Left lung (tissue), 10 donors: ENCODE measurements around the gene ZNF629. TPM values are rescaled to one million over a fixed set of nuclear protein-coding genes. Genes with fewer than 3 reads are reported as not detected.

Source experiments
- ATAC-seq: fragments of 200-7000 bp; cut with Tn5 transposase; one replicate; pipeline ENCODE4 v1.9.1; 2020; ENCODE audit warnings: moderate library complexity
- DNase-seq, 4 donors: peaks; one replicate each; pipeline ENCODE4 v3.0.0-alpha.2; 2013 to 2020
- H3K27ac ChIP-seq, 2 donors: fragments of 200-600 bp; sonication (generic) in 1 of 2; one replicate each; pipeline versions ENCODE4 v1.5.0 to v1.8.0; 2020 to 2021
- H3K27me3 ChIP-seq, 2 donors: fragments of 200-600 bp; sonication (generic) in 1 of 2; one replicate each; pipeline versions ENCODE4 v1.5.0 to v1.8.0; 2020 to 2021
- H3K36me3 ChIP-seq, 2 donors: fragments of 200-600 bp; sonication (generic) in 1 of 2; one replicate each; pipeline versions ENCODE4 v1.5.0 to v1.8.0; 2020 to 2021
- H3K4me1 ChIP-seq, 2 donors: fragments of 200-600 bp; one replicate each; pipeline ENCODE4 v1.8.0; 2021
- H3K4me3 ChIP-seq, 2 donors: fragments of 200-600 bp; sonication (generic) in 1 of 2; one replicate each; pipeline versions ENCODE4 v1.5.0 to v1.8.0; 2020 to 2021; ENCODE audit warnings: mild to moderate bottlenecking in 1 of 2
- H3K9me3 ChIP-seq, 2 donors: fragments of 200-600 bp; sonication (generic) in 1 of 2; one replicate each; pipeline versions ENCODE4 v1.5.0 to v1.8.0; 2020 to 2021
- CTCF ChIP-seq, 2 donors: fragments of 200-600 bp; sonication (generic) in 1 of 2; IDR thresholded peaks; one replicate each; pipeline versions ENCODE4 v1.5.0 to v1.8.0; 2021; ENCODE audit warnings: antibody characterized with exemption in 2 of 2
- intact Hi-C, 2 donors: fragments of 100-400 bp; cut with DNase I; formaldehyde crosslinking; loops; one replicate each; pipeline versions ENCODE4 v1.11.2 to v1.14.2; 2022
- polyA plus RNA-seq, 6 donors: library from polyadenylated mRNA; unstranded; fragments of 120-200 nt; gene quantifications; one replicate each; pipeline ENCODE4 v1.2.1, GENCODE V29; 2013; ENCODE audit not compliant: insufficient read length in 6 of 6
- total RNA-seq, 2 donors: library from RNA; stranded (reverse); fragmentation: NEBNext Ultra II Directional; extraction: Animal tissue kit (Norgen Biotek cat#: 25700); gene quantifications; one replicate each; pipeline ENCODE4 v1.2.1, GENCODE V29; 2021
- donor health status: DM: no; HTN: yes; CAD: no.
- donor health status: DM: no; HTN: no; CAD: no.

The ZNF629 gene
- total and polyA plus RNA-seq, 8 donors, result 12.3 to 22.8 (median 19.0) TPM

- peak; percentile 96 for ATAC-seq
- intact Hi-C loops, result no loop called here
- peaks cover 0 to 65% of the 10 kb centered on the region in 2 donors for H3K36me3 ChIP-seq
- DNase-seq, result peak; percentile 95 to 99 (median 97)
- H3K27ac ChIP-seq, result peak within 1 kb of the TSS; percentile 80 to 91
- peaks cover 21 to 53% of the 10 kb centered on the region in 2 donors for H3K4me1 ChIP-seq
- no peak for TF ChIP-seq CTCF (IDR thresholded peaks at IDR 0.05)
- H3K9me3 ChIP-seq, result no peaks in the 10 kb centered on the region
- no peaks in the 10 kb centered on the region for H3K27me3 ChIP-seq
- H3K4me3 ChIP-seq, result peak within 1 kb of the TSS; percentile 91 to 96
These were observed 24.8 kb downstream of the ZNF629 start, which contains the start of the genes CFAP119 and RNF40 for GRCh38 chr16:30761928-30762902. Gene CFAP119 (minus strand): TSS chr16:30762062. CDS start chr16:30761748, 314 bp downstream. Gene RNF40 (plus strand): TSS chr16:30762322. CDS start chr16:30762546, 224 bp downstream.

- intact Hi-C loops, result no loop called here
- DNase-seq (peak in 1 of 4 donors; percentile 84), ATAC-seq (peak; percentile 47)
- no peak for TF ChIP-seq CTCF (IDR thresholded peaks at IDR 0.05)
- Histone ChIP-seq H3K36me3 (peaks cover 0 to 65% of the 10 kb centered on the region in 2 donors), H3K4me1 (peaks cover 21 to 53% of the 10 kb centered on the region in 2 donors), H3K27me3 (no peaks in the 10 kb centered on the region), H3K9me3 (no peaks in the 10 kb centered on the region), H3K4me3 (peak overlapping the region; percentile 91 to 96), H3K27ac (peak overlapping the region in 1 of 2 donors; percentile 91)
These were observed 25.5 kb downstream of the ZNF629 start for GRCh38 chr16:30761427-30761927.

- ATAC-seq, result no peak
- DNase-seq, result no peak
- no peaks in the 10 kb centered on the region for H3K27me3 ChIP-seq
- TF ChIP-seq CTCF (IDR thresholded peaks at IDR 0.05), result no peak
- H3K4me3 ChIP-seq, result peak overlapping the region; percentile 91 to 96
- H3K4me1 ChIP-seq, result peaks cover 21 to 53% of the 10 kb centered on the region in 2 donors
- H3K9me3 ChIP-seq, result no peaks in the 10 kb centered on the region
- H3K36me3 ChIP-seq, result peaks cover 0 to 65% of the 10 kb centered on the region in 2 donors
- peak overlapping the region in 1 of 2 donors; percentile 91 for H3K27ac ChIP-seq
- intact Hi-C loops, result no loop called here
These were observed 26.2 kb downstream of the ZNF629 start for GRCh38 chr16:30760577-30761426.

GRCh38 chr16:30760001-30760559, 26.9 kb downstream of the ZNF629 start:
- no peaks in the 10 kb centered on the region for H3K27me3 ChIP-seq
- H3K4me3 ChIP-seq, result no peak overlapping the region
- peak in 1 of 4 donors; percentile 43 for DNase-seq
- H3K9me3 ChIP-seq, result no peaks in the 10 kb centered on the region
- TF ChIP-seq CTCF (IDR thresholded peaks at IDR 0.05), result no peak
- peaks cover 21 to 53% of the 10 kb centered on the region in 2 donors for H3K4me1 ChIP-seq
- peaks cover 0 to 65% of the 10 kb centered on the region in 2 donors for H3K36me3 ChIP-seq
- peak overlapping the region in 1 of 2 donors; percentile 90 for H3K27ac ChIP-seq
- intact Hi-C loops, result no loop called here
- no peak for ATAC-seq
